Vagina (tissue), 2 donors: ENCODE results near the gene EXOC8. TPM values are rescaled to one million over a fixed set of nuclear protein-coding genes. Genes with fewer than 3 reads are reported as not detected.

ENCODE experiments used
- DNase-seq, 2 donors: peaks; one replicate each; pipeline ENCODE4 v3.0.0-alpha.2; 2017; ENCODE audit errors: extremely low spot score in 2 of 2
- H3K27ac ChIP-seq: fragments of 200-600 bp; sonication (generic); one replicate; pipeline ENCODE4 v1.5.1; 2019
- H3K27me3 ChIP-seq: fragments of 200-600 bp; sonication (generic); one replicate; pipeline ENCODE4 v1.5.1; 2019
- H3K36me3 ChIP-seq, 2 donors: fragments of 200-600 bp; sonication (generic); one replicate each; pipeline ENCODE4 v1.5.1; 2017 to 2019
- H3K4me1 ChIP-seq: fragments of 200-600 bp; sonication (generic); one replicate; pipeline ENCODE4 v1.5.1; 2019
- H3K4me3 ChIP-seq, 2 donors: fragments of 200-600 bp; sonication (generic); 1 replicate in 1 of 2; 2 replicates in 1 of 2; pipeline ENCODE4 v1.5.1; 2016 to 2019
- H3K9me3 ChIP-seq: fragments of 200-600 bp; sonication (generic); one replicate; pipeline ENCODE4 v1.5.1; 2019
- CTCF ChIP-seq, 3 experiments: fragments of 450-650 bp in 2 of 3; fragments of 200-600 bp in 1 of 3; sonication (generic) in 1 of 3; IDR thresholded peaks; one replicate each; pipeline ENCODE4 v1.5.1; 2017 to 2019; ENCODE audit warnings: antibody characterized with exemption in 3 of 3, mild to moderate bottlenecking in 2 of 3, moderate library complexity in 2 of 3
- POLR2A ChIP-seq, 2 donors: fragments of 450-650 bp; IDR thresholded peaks; one replicate each; pipeline ENCODE4 v1.6.1; 2017; ENCODE audit warnings: antibody characterized with exemption in 2 of 2, mild to moderate bottlenecking in 2 of 2, moderate library complexity in 2 of 2
- POLR2AphosphoS5 ChIP-seq, 2 donors: sonication (generic); formaldehyde crosslinking; IDR thresholded peaks; one replicate each; pipeline ENCODE4 v1.9.0; 2017; ENCODE audit warnings: antibody characterized with exemption in 2 of 2, mild to moderate bottlenecking in 2 of 2, low read depth in 1 of 2; ENCODE audit not compliant: insufficient read depth in 1 of 2
- intact Hi-C: fragments of 100-400 bp; cut with DNase I; formaldehyde crosslinking; loops from one replicate; pipeline ENCODE4 v1.15.1; 2023
- total RNA-seq: library from RNA; depleted of rRNA; stranded (reverse); fragments of >200 nt; gene quantifications from one replicate; pipeline ENCODE4 v1.2.3, GENCODE V29; 2016

The EXOC8 gene
- total RNA-seq, 1 donor from 2014 or later: 11.5 TPM

DNA sequence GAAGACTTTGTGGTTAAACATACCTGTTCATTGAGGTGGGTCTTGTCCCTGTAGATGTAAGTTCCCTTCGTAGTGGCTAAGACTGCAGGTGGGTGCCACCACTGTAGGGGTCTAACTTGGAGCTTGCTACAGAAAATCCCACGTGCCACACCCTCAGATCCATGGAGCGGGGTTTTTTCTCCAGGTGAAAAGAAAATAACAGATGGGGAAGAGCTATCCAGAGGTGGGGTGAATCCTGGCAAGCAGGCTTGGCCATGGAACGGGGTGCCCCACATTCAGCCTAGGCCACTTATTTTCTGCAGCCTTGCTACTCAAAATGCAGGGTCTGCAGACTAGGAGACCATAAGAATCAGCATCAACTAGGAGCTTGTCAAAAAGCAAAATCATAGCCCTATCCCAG, 24.0 kb downstream of the EXOC8 start:
- intact Hi-C loops: no loop called here
- Histone ChIP-seq H3K4me1 (no peaks in the 10 kb centered on the region), H3K27me3 (no peaks in the 10 kb centered on the region), H3K4me3 (no peak overlapping the region), H3K27ac (no peak overlapping the region), H3K36me3 (no peaks in the 10 kb centered on the region), H3K9me3 (no peaks in the 10 kb centered on the region)
- TF ChIP-seq CTCF (IDR thresholded peaks at IDR 0.05): no peak
- TF ChIP-seq POLR2AphosphoS5 (IDR thresholded peaks at IDR 0.05; ENCODE audit: insufficient read depth in 1 of 2, low read depth in 1 of 2): no peak
- no peak for TF ChIP-seq POLR2A (IDR thresholded peaks at IDR 0.05)
- peak; percentile 37 to 40 for DNase-seq

- intact Hi-C loops: no loop called here
- Histone ChIP-seq H3K4me3 (no peak overlapping the region), H3K27me3 (no peaks in the 10 kb centered on the region), H3K4me1 (no peaks in the 10 kb centered on the region), H3K27ac (no peak overlapping the region), H3K9me3 (no peaks in the 10 kb centered on the region), H3K36me3 (no peaks in the 10 kb centered on the region)
- peak; percentile 22 to 77 for DNase-seq
- TF ChIP-seq POLR2AphosphoS5 (IDR thresholded peaks at IDR 0.05; ENCODE audit: insufficient read depth in 1 of 2, low read depth in 1 of 2) (no peak), POLR2A (IDR thresholded peaks at IDR 0.05) (no peak), CTCF (IDR thresholded peaks at IDR 0.05) (no peak)
Observed at GRCh38 chr1:231312432-231312788, 25.2 kb downstream of the EXOC8 start.

- intact Hi-C loops: no loop called here
- TF ChIP-seq CTCF (IDR thresholded peaks at IDR 0.05): no peak
- no peak for TF ChIP-seq POLR2AphosphoS5 (IDR thresholded peaks at IDR 0.05; ENCODE audit: insufficient read depth in 1 of 2, low read depth in 1 of 2)
- TF ChIP-seq POLR2A (IDR thresholded peaks at IDR 0.05): no peak
- H3K4me1 ChIP-seq: no peaks in the 10 kb centered on the region
- no peak overlapping the region for H3K4me3 ChIP-seq
- no peak overlapping the region for H3K27ac ChIP-seq
- DNase-seq: peak; percentile 42 to 87
- no peaks in the 10 kb centered on the region for H3K9me3 ChIP-seq
- H3K27me3 ChIP-seq: no peaks in the 10 kb centered on the region
- H3K36me3 ChIP-seq: no peaks in the 10 kb centered on the region
Observed at GRCh38 chr1:231311720-231312431, 25.8 kb downstream of the EXOC8 start.

- Histone ChIP-seq H3K9me3 (no peaks in the 10 kb centered on the region), H3K4me1 (no peaks in the 10 kb centered on the region), H3K27me3 (no peaks in the 10 kb centered on the region), H3K36me3 (no peaks in the 10 kb centered on the region), H3K4me3 (no peak overlapping the region), H3K27ac (no peak overlapping the region)
- TF ChIP-seq CTCF (IDR thresholded peaks at IDR 0.05) (no peak), POLR2A (IDR thresholded peaks at IDR 0.05) (no peak), POLR2AphosphoS5 (IDR thresholded peaks at IDR 0.05; ENCODE audit: insufficient read depth in 1 of 2, low read depth in 1 of 2) (no peak)
- intact Hi-C loops: no loop called here
- DNase-seq: peak; percentile 54 to 87
Observed at GRCh38 chr1:231310391-231310934, 27.2 kb downstream of the EXOC8 start.

DNA sequence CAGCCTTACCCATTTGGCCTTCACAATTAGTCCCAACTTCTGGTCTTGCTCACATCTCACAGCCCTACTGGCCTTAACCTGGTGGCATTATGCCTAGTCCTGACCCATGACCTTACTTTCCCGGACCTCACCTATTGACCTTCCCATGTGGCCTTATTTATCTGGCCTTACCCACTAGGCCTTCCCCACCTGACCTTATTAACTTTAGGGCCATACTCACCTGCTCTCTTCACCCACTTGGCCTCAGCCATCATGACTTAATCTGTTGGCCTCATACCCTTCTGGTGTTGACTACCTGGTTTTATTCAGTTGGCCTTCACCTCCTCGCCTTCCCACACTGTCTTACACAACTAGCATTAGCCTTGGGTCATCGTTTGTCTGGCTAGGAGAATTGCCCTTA, 35.7 kb downstream of the EXOC8 start:
- Histone ChIP-seq H3K4me1 (no peaks in the 10 kb centered on the region), H3K27me3 (no peaks in the 10 kb centered on the region), H3K36me3 (no peaks in the 10 kb centered on the region), H3K27ac (no peak overlapping the region), H3K4me3 (no peak overlapping the region), H3K9me3 (no peaks in the 10 kb centered on the region)
- TF ChIP-seq POLR2AphosphoS5 (IDR thresholded peaks at IDR 0.05; ENCODE audit: insufficient read depth in 1 of 2, low read depth in 1 of 2): no peak
- no peak for TF ChIP-seq CTCF (IDR thresholded peaks at IDR 0.05)
- no peak for TF ChIP-seq POLR2A (IDR thresholded peaks at IDR 0.05)
- no peak for DNase-seq
- intact Hi-C loops: no loop called here
